NCI-H187 (cell line): ENCODE data around the gene BTBD2.

Experiments used
- DNase-seq, 2 experiments: peaks; one replicate each; lab custom pipeline; 2025; lab: John Stamatoyannopoulos, UW

BTBD2 gene

GRCh38 chr19:1941146-1942077 lies 74.1 kb downstream of the BTBD2 start, which contains the start of gene CSNK1G2:
TSS of gene CSNK1G2 (plus strand) at chr19:1941172. CDS start at chr19:1969773, 28,601 bp downstream.
- DNase-seq: no peak

GRCh38 chr19:1938071-1938470 lies 77.4 kb downstream of the BTBD2 start:
- DNase-seq: no peak

- DNase-seq: no peak
These were observed 78.5 kb downstream of the BTBD2 start for GRCh38 chr19:1936916-1937610.

- no peak for DNase-seq
These were observed 79.1 kb downstream of the BTBD2 start for GRCh38 chr19:1936430-1936829.

GRCh38 chr19:1935484-1936208 lies 79.9 kb downstream of the BTBD2 start:
- no peak for DNase-seq
